ENCODE data around the gene SLC1A6.
A peak's percentile ranks its signal among the peaks of the same experiment; 100 is the strongest.

- TF ChIP-seq CTCF (IDR thresholded peaks at IDR 0.05; ENCODE audit: low read depth, low read length, missing input control) (no peak), JUND (IDR thresholded peaks at IDR 0.05) (no peak), YY1 (IDR thresholded peaks at IDR 0.05) (no peak), TAF1 (conservative IDR thresholded peaks at IDR 0.05) (no peak), MAX (IDR thresholded peaks at IDR 0.05) (no peak), GABPA (IDR thresholded peaks at IDR 0.05 in 1 of 2, conservative IDR thresholded peaks at IDR 0.05 in 1 of 2) (no peak), ZBTB33 (IDR thresholded peaks at IDR 0.05) (no peak), EGR1 (IDR thresholded peaks at IDR 0.05; ENCODE audit: low read depth in 2 of 2) (no peak), HNF4A (conservative IDR thresholded peaks at IDR 0.05) (no peak), HNF4G (IDR thresholded peaks at IDR 0.05) (no peak), REST (IDR thresholded peaks at IDR 0.05) (peak; percentile 74), ATF3 (IDR thresholded peaks at IDR 0.05) (no peak), RXRA (IDR thresholded peaks at IDR 0.05) (no peak), RAD21 (IDR thresholded peaks at IDR 0.05) (no peak)
Measured at GRCh38 chr19:15014579-15014978, 34.9 kb upstream of the SLC1A6 start.
